ENCODE results near the gene MAP3K20. TPM values are rescaled to one million over a fixed set of nuclear protein-coding genes. Genes with fewer than 3 reads are reported as not detected.

The MAP3K20 gene
- total and polyA plus RNA-seq, 2 experiments from 2014 or later, result 7.6 to 9.6 TPM

GRCh38 chr2:173157676-173158293 lies 82.1 kb downstream of the MAP3K20 start (continued):
- TF ChIP-seq NANOG (IDR thresholded peaks at IDR 0.05; ENCODE audit: borderline replicate concordance) (no peak), CTCF (conservative IDR thresholded peaks at IDR 0.05; ENCODE audit: low read depth in 2 of 2) (no peak), ETS1 (IDR thresholded peaks at IDR 0.05) (no peak), ZNF331 (CRISPR knock-in tag; IDR thresholded peaks at IDR 0.05; ENCODE audit: low read depth) (no peak), POLR2AphosphoS5 (IDR thresholded peaks at IDR 0.05; ENCODE audit: low read depth) (no peak), ZNF114 (CRISPR knock-in tag; IDR thresholded peaks at IDR 0.05) (no peak), STAT1 (IDR thresholded peaks at IDR 0.05; ENCODE audit: unreplicated experiment) (no peak), CREB1 (CRISPR knock-in tag; IDR thresholded peaks at IDR 0.05; ENCODE audit: low read depth) (no peak), JUNB (IDR thresholded peaks at IDR 0.05; ENCODE audit: unreplicated experiment) (no peak), EZH2 (IDR thresholded peaks at IDR 0.05; ENCODE audit: low read depth, unreplicated experiment) (no peak), EZH2phosphoT487 (IDR thresholded peaks at IDR 0.05; ENCODE audit: unreplicated experiment) (no peak), REST (IDR thresholded peaks at IDR 0.05; ENCODE audit: unreplicated experiment) (no peak)
